Measurements from ENCODE around the gene PDCD4. TPM values are rescaled to one million over a fixed set of nuclear protein-coding genes. Genes with fewer than 3 reads are reported as not detected.

The PDCD4 gene
- total and polyA plus RNA-seq, 2 donors (not counting 3 experiments of a cell fraction or from before 2014, with no cell fraction given) = 14.4 to 47.9 TPM

GRCh38 chr10:110927461-110927860, 55.7 kb downstream of the PDCD4 start:
- Histone ChIP-seq H3K4me2 (ENCODE audit: insufficient read depth, low read length) (no peak overlapping the region), H3K9me1 (replicated peaks; ENCODE audit: control insufficient read depth, extremely low read depth, insufficient read depth, low read length) (peaks cover 4% of the 10 kb centered on the region), H3K4me3 (replicated peaks in 1 of 3; ENCODE audit: insufficient read depth in 1 of 3, low read depth in 1 of 3, low read length in 3 of 3) (no peak overlapping the region), H3K9me3 (replicated peaks; ENCODE audit: control insufficient read depth, insufficient read depth, low read length) (no peaks in the 10 kb centered on the region), H4K20me1 (replicated peaks; ENCODE audit: control insufficient read depth, extremely low read depth, insufficient read depth, low read length) (peaks cover 17% of the 10 kb centered on the region), H3K27me3 (ENCODE audit: control insufficient read depth in 2 of 2, insufficient read depth in 2 of 2, low read length in 2 of 2) (no peaks in the 10 kb centered on the region), H3K36me3 (ENCODE audit: control insufficient read depth in 2 of 2, extremely low read depth in 1 of 2, insufficient read depth in 2 of 2, low read length in 2 of 2) (no peaks in the 10 kb centered on the region), H3K9ac (replicated peaks; ENCODE audit: extremely low read depth, insufficient read depth, low read length) (no peak overlapping the region), H2AFZ (ENCODE audit: low read depth, low read length) (no peak overlapping the region), H3K79me2 (ENCODE audit: control insufficient read depth, insufficient read depth, low read length) (peaks cover 82% of the 10 kb centered on the region), H3K4me1 (ENCODE audit: control insufficient read depth, extremely low read depth, insufficient read depth, low read length) (no peaks in the 10 kb centered on the region), H3K27ac (ENCODE audit: insufficient read depth, low read depth, low read length) (no peak overlapping the region)
- DNase-seq (ENCODE audit: low read depth, low spot score) = no peak
- intact Hi-C loops (cut with micrococcal nuclease) = no loop called here
- TF ChIP-seq GATA2 (IDR thresholded peaks at IDR 0.05; ENCODE audit: insufficient read depth, insufficient read length, low read depth, low read length) = no peak
- no peak for TF ChIP-seq FOS (IDR thresholded peaks at IDR 0.05; ENCODE audit: borderline replicate concordance, insufficient read depth, low read length)
- TF ChIP-seq MYC (IDR thresholded peaks at IDR 0.05; ENCODE audit: low read depth, low read length) = no peak
- TF ChIP-seq POLR2AphosphoS5 (IDR thresholded peaks at IDR 0.05; ENCODE audit: insufficient read depth, low read depth, low read length) = no peak
- TF ChIP-seq, protein P1, sequence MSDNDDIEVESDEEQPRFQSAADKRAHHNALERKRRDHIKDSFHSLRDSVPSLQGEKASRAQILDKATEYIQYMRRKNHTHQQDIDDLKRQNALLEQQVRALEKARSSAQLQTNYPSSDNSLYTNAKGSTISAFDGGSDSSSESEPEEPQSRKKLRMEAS (IDR thresholded peaks at IDR 0.05; ENCODE audit: insufficient read depth, insufficient read length) = no peak
- no peak for TF ChIP-seq JUN (IDR thresholded peaks at IDR 0.05; ENCODE audit: borderline replicate concordance, insufficient read depth, insufficient read length, low read depth)
- TF ChIP-seq, protein P2, sequence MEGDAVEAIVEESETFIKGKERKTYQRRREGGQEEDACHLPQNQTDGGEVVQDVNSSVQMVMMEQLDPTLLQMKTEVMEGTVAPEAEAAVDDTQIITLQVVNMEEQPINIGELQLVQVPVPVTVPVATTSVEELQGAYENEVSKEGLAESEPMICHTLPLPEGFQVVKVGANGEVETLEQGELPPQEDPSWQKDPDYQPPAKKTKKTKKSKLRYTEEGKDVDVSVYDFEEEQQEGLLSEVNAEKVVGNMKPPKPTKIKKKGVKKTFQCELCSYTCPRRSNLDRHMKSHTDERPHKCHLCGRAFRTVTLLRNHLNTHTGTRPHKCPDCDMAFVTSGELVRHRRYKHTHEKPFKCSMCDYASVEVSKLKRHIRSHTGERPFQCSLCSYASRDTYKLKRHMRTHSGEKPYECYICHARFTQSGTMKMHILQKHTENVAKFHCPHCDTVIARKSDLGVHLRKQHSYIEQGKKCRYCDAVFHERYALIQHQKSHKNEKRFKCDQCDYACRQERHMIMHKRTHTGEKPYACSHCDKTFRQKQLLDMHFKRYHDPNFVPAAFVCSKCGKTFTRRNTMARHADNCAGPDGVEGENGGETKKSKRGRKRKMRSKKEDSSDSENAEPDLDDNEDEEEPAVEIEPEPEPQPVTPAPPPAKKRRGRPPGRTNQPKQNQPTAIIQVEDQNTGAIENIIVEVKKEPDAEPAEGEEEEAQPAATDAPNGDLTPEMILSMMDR (IDR thresholded peaks at IDR 0.05; ENCODE audit: extremely low read depth in 1 of 2, insufficient read depth in 1 of 2, low read depth in 1 of 2, low read length in 2 of 2) = no peak
- BruUV-seq (replicated peaks) = no TSS peak
- CTCF ChIA-PET = interaction anchor here (0.8 to 4.6 kb wide), 3 partner anchors 9 to 29 kb away, joined by 3 to 18 read pairs (median 15); partner anchors contain the start of genes BBIP1 and SHOC2
- FAIRE-seq = no peak
- dilution Hi-C loops (cut with MboI; ENCODE audit: extremely low pct_ligation_motif_present, low sequenced_read_pairs) = no loop called here
- POLR2A ChIA-PET = no interaction called here

Measured in endothelial cell of umbilical vein (primary cell).